Trophoblast cell (in vitro differentiated cells and primary cell): ENCODE measurements around the gene DAP3.
"Not testable (repeated sequence)": the region's sequence is repeated elsewhere in the genome, so short reads cannot be mapped to it uniquely, and the experiment has no call there.

ENCODE experiments used
- DNase-seq, 2 donors: peaks; one replicate each; pipeline ENCODE4 v3.0.0-alpha.2; 2016
- H2AFZ ChIP-seq: 2 replicates; pipeline ENCODE4 v1.6.1; 2013; ENCODE audit warnings: low read length, moderate library complexity, mild to moderate bottlenecking; ENCODE audit not compliant: insufficient read depth, poor library complexity
- H2AK5ac ChIP-seq: 2 replicates; pipeline ENCODE4 v1.6.1; 2013; ENCODE audit warnings: mild to moderate bottlenecking, low read length
- H2BK120ac ChIP-seq: 2 replicates; pipeline ENCODE4 v1.6.1; 2013; ENCODE audit warnings: low read length, mild to moderate bottlenecking, moderate library complexity; ENCODE audit not compliant: insufficient read depth, poor library complexity
- H2BK12ac ChIP-seq: 2 replicates; pipeline ENCODE4 v1.6.1; 2013; ENCODE audit warnings: mild to moderate bottlenecking, low read length, moderate library complexity
- H2BK5ac ChIP-seq: 2 replicates; pipeline ENCODE4 v1.6.1; 2013; ENCODE audit warnings: low read length, low read depth, moderate library complexity, mild to moderate bottlenecking; ENCODE audit not compliant: poor library complexity
- H3K14ac ChIP-seq: 2 replicates; pipeline ENCODE4 v1.6.1; 2013; ENCODE audit warnings: mild to moderate bottlenecking, low read length
- H3K18ac ChIP-seq: 2 replicates; pipeline ENCODE4 v1.6.1; 2013; ENCODE audit warnings: mild to moderate bottlenecking, low read length
- H3K23ac ChIP-seq: 2 replicates; pipeline ENCODE4 v1.6.1; 2013; ENCODE audit warnings: low read length
- H3K27ac ChIP-seq: 2 replicates; pipeline ENCODE4 v1.5.1; 2013; ENCODE audit warnings: low read depth, mild to moderate bottlenecking, inconsistent platforms, low read length, moderate library complexity
- H3K27me3 ChIP-seq: 2 replicates; pipeline ENCODE4 v1.6.1; 2013; ENCODE audit warnings: inconsistent platforms, mild to moderate bottlenecking, low read length, moderate library complexity; ENCODE audit not compliant: insufficient read depth
- H3K36me3 ChIP-seq, 2 experiments: 1 replicate in 1 of 2; 2 replicates in 1 of 2; pipeline ENCODE4 v1.6.1; 2013; ENCODE audit warnings: low read length in 2 of 2, mild to moderate bottlenecking in 2 of 2, moderate library complexity in 1 of 2; ENCODE audit not compliant: insufficient read depth in 2 of 2, control insufficient read depth in 1 of 2
- H3K4ac ChIP-seq: 2 replicates; pipeline ENCODE4 v1.6.1; 2013; ENCODE audit warnings: low read depth, mild to moderate bottlenecking, low read length, moderate library complexity
- H3K4me1 ChIP-seq, 2 experiments: 1 replicate in 1 of 2; 2 replicates in 1 of 2; pipeline ENCODE4 v1.6.1; 2013; ENCODE audit warnings: low read length in 2 of 2, mild to moderate bottlenecking in 2 of 2, moderate library complexity in 1 of 2; ENCODE audit not compliant: insufficient read depth in 2 of 2, control insufficient read depth in 1 of 2
- H3K4me2 ChIP-seq: 2 replicates; pipeline ENCODE4 v1.6.1; 2013; ENCODE audit warnings: inconsistent platforms, mild to moderate bottlenecking, low read length, moderate library complexity
- H3K4me3 ChIP-seq: 2 replicates; pipeline ENCODE4 v1.5.1; 2013; ENCODE audit warnings: mild to moderate bottlenecking, low read depth, low read length, inconsistent platforms
- H3K79me1 ChIP-seq: one replicate; pipeline ENCODE4 v1.6.1; 2013; ENCODE audit warnings: low read length
- H3K79me2 ChIP-seq: 2 replicates; pipeline ENCODE4 v1.6.1; 2013; ENCODE audit warnings: low read length, mild to moderate bottlenecking; ENCODE audit not compliant: control insufficient read depth, insufficient read depth, poor library complexity
- H3K9ac ChIP-seq: 2 replicates; pipeline ENCODE4 v1.6.1; 2013; ENCODE audit warnings: mild to moderate bottlenecking, low read length
- H3K9me3 ChIP-seq: 2 replicates; pipeline ENCODE4 v1.6.1; 2013; ENCODE audit warnings: low read depth, mild to moderate bottlenecking, control low read depth, inconsistent platforms, low read length; ENCODE audit not compliant: insufficient read depth
- H4K12ac ChIP-seq: 2 replicates; pipeline ENCODE4 v1.6.1; 2013; ENCODE audit warnings: low read depth, mild to moderate bottlenecking, low read length, moderate library complexity
- H4K8ac ChIP-seq: 2 replicates; pipeline ENCODE4 v1.6.1; 2013; ENCODE audit warnings: low read depth, mild to moderate bottlenecking, low read length, moderate library complexity
- H4K91ac ChIP-seq: one replicate; pipeline ENCODE4 v1.6.1; 2013; ENCODE audit warnings: low read depth, mild to moderate bottlenecking, low read length, moderate library complexity
- WGBS: extraction: QIAGEN DNeasy Blood & Tissue Kit; methylation state at CpG from one replicate; pipeline ENCODE4 v1.1.7; 2013; ENCODE audit warnings: missing lambda C conversion rate; ENCODE audit not compliant: insufficient read length, insufficient coverage; ENCODE audit errors: extremely low coverage; 5-methylcytosine and 5-hydroxymethylcytosine counted together

The DAP3 gene

GRCh38 chr1:155697046-155697445 lies 8.2 kb downstream of the DAP3 start:
- H3K4me1 ChIP-seq: peaks cover 0 to 3% of the 10 kb centered on the region in 2 experiments
- H3K79me2 ChIP-seq: peaks cover 9% of the 10 kb centered on the region
- no peak overlapping the region for H2AK5ac ChIP-seq
- H3K27ac ChIP-seq: peak overlapping the region; percentile 56
- no peak overlapping the region for H3K14ac ChIP-seq
- H2BK12ac ChIP-seq: no peak overlapping the region
- no peak overlapping the region for H3K4me2 ChIP-seq
- H2BK120ac ChIP-seq: no peak overlapping the region
- H3K18ac ChIP-seq: no peak overlapping the region
- no peak overlapping the region for H3K23ac ChIP-seq
- no peak overlapping the region for H2BK5ac ChIP-seq
- H4K8ac ChIP-seq: no peak overlapping the region
- H4K12ac ChIP-seq: no peak overlapping the region
- peak; percentile 58 to 80 for DNase-seq
- peak overlapping the region; percentile 89 for H3K4ac ChIP-seq
- WGBS: no CpG with 5 or more reads among the region's 10 CpGs
- H4K91ac ChIP-seq: peak overlapping the region; percentile 39
- H3K36me3 ChIP-seq: peaks cover 4 to 9% of the 10 kb centered on the region in 2 experiments
- H3K9ac ChIP-seq: no peak overlapping the region
- no peak overlapping the region for H2AFZ ChIP-seq
- H3K4me3 ChIP-seq: no peak overlapping the region
- H3K27me3 ChIP-seq: no peaks in the 10 kb centered on the region
- peaks cover 5% of the 10 kb centered on the region for H3K9me3 ChIP-seq
- H3K79me1 ChIP-seq: peaks cover 3% of the 10 kb centered on the region

GRCh38 chr1:155697616-155698015 lies 8.7 kb downstream of the DAP3 start:
- H3K36me3 ChIP-seq, H3K9me3 ChIP-seq, H3K4ac ChIP-seq, H2AK5ac ChIP-seq, H3K18ac ChIP-seq, H3K79me1 ChIP-seq, H2BK120ac ChIP-seq, H3K9ac ChIP-seq, H4K12ac ChIP-seq, H4K8ac ChIP-seq, H3K14ac ChIP-seq, H3K79me2 ChIP-seq, H3K4me2 ChIP-seq, H2BK12ac ChIP-seq, H3K27me3 ChIP-seq, H3K4me1 ChIP-seq, H3K23ac ChIP-seq, H2BK5ac ChIP-seq, H4K91ac ChIP-seq, H3K4me3 ChIP-seq, H2AFZ ChIP-seq: not testable (repeated sequence)
- peak overlapping the region; percentile 56 for H3K27ac ChIP-seq
- DNase-seq: peak; percentile 44 to 78
- no CpG with 5 or more reads among the region's 11 CpGs for WGBS

GRCh38 chr1:155698382-155699038 lies 9.6 kb downstream of the DAP3 start:
- H3K27me3 ChIP-seq: no peaks in the 10 kb centered on the region
- peaks cover 3% of the 10 kb centered on the region for H3K79me1 ChIP-seq
- no peak overlapping the region for H3K9ac ChIP-seq
- H3K4ac ChIP-seq: peak overlapping the region; percentile 1
- no peak overlapping the region for H3K23ac ChIP-seq
- no peak overlapping the region for H2BK120ac ChIP-seq
- DNase-seq: peak; percentile 47 to 85
- H3K79me2 ChIP-seq: peaks cover 9% of the 10 kb centered on the region
- peak overlapping the region; percentile 3 for H2BK5ac ChIP-seq
- peaks cover 0 to 3% of the 10 kb centered on the region in 2 experiments for H3K4me1 ChIP-seq
- H3K4me3 ChIP-seq: no peak overlapping the region
- H3K9me3 ChIP-seq: peaks cover 5% of the 10 kb centered on the region
- no peak overlapping the region for H4K12ac ChIP-seq
- peaks cover 4 to 9% of the 10 kb centered on the region in 2 experiments for H3K36me3 ChIP-seq
- no peak overlapping the region for H2AFZ ChIP-seq
- WGBS: no CpG with 5 or more reads among the region's 13 CpGs
- no peak overlapping the region for H4K8ac ChIP-seq
- no peak overlapping the region for H2AK5ac ChIP-seq
- peak overlapping the region; percentile 2 for H3K14ac ChIP-seq
- no peak overlapping the region for H3K18ac ChIP-seq
- H4K91ac ChIP-seq: peak overlapping the region; percentile 5
- H3K4me2 ChIP-seq: no peak overlapping the region
- H2BK12ac ChIP-seq: no peak overlapping the region
- peak overlapping the region; percentile 28 for H3K27ac ChIP-seq

GRCh38 chr1:155699062-155699461 lies 10.2 kb downstream of the DAP3 start:
- not testable (repeated sequence) for H3K4me2 ChIP-seq, H3K79me1 ChIP-seq, H3K79me2 ChIP-seq, H4K12ac ChIP-seq, H3K4ac ChIP-seq, H3K18ac ChIP-seq, H3K9me3 ChIP-seq, H2AFZ ChIP-seq, H3K4me1 ChIP-seq, H3K4me3 ChIP-seq, H3K23ac ChIP-seq, H3K14ac ChIP-seq, H2BK120ac ChIP-seq, H3K9ac ChIP-seq, H2AK5ac ChIP-seq, H4K8ac ChIP-seq, H3K36me3 ChIP-seq, H3K27me3 ChIP-seq, H2BK12ac ChIP-seq
- H4K91ac ChIP-seq: peak overlapping the region; percentile 5
- peak overlapping the region; percentile 28 for H3K27ac ChIP-seq
- peak overlapping the region; percentile 3 for H2BK5ac ChIP-seq
- no CpG with 5 or more reads among the region's 4 CpGs for WGBS
- peak; percentile 66 to 88 for DNase-seq
